ENCODE results near the gene TOMM34. TPM values are rescaled to one million over a fixed set of nuclear protein-coding genes. Genes with fewer than 3 reads are reported as not detected.

The TOMM34 gene
- total RNA-seq, 1 donor from 2014 or later = 4.2 TPM

- Histone ChIP-seq H3K9ac (ENCODE audit: low read depth in 1 of 3, low read length in 3 of 3) (no peak overlapping the region), H3K27me3 (ENCODE audit: control insufficient read depth in 3 of 3, insufficient read depth in 3 of 3, low read length in 3 of 3) (no peaks in the 10 kb centered on the region), H3K36me3 (ENCODE audit: control insufficient read depth in 3 of 3, insufficient read depth in 3 of 3, low read length in 3 of 3) (peaks cover 24 to 54% (median 53%) of the 10 kb centered on the region in 3 donors), H3K9me3 (ENCODE audit: control insufficient read depth in 3 of 3, low read length in 3 of 3) (no peaks in the 10 kb centered on the region), H3K27ac (ENCODE audit: low read depth, low read length) (no peak overlapping the region), H3K4me3 (ENCODE audit: low read length in 3 of 3) (no peak overlapping the region), H3K4me1 (ENCODE audit: control insufficient read depth in 3 of 3, insufficient read depth in 3 of 3, low read length in 3 of 3) (peaks cover 3 to 8% (median 5%) of the 10 kb centered on the region in 3 donors)
Observed at GRCh38 chr20:44901974-44902373, 58.2 kb downstream of the TOMM34 start.

- Histone ChIP-seq H3K4me3 (ENCODE audit: low read length in 3 of 3) (no peak overlapping the region), H3K36me3 (ENCODE audit: control insufficient read depth in 3 of 3, insufficient read depth in 3 of 3, low read length in 3 of 3) (peaks cover 15 to 41% (median 39%) of the 10 kb centered on the region in 3 donors), H3K9me3 (ENCODE audit: control insufficient read depth in 3 of 3, low read length in 3 of 3) (no peaks in the 10 kb centered on the region), H3K27ac (ENCODE audit: low read depth, low read length) (no peak overlapping the region), H3K9ac (ENCODE audit: low read depth in 1 of 3, low read length in 3 of 3) (no peak overlapping the region), H3K27me3 (ENCODE audit: control insufficient read depth in 3 of 3, insufficient read depth in 3 of 3, low read length in 3 of 3) (no peaks in the 10 kb centered on the region), H3K4me1 (ENCODE audit: control insufficient read depth in 3 of 3, insufficient read depth in 3 of 3, low read length in 3 of 3) (peaks cover 14 to 22% (median 17%) of the 10 kb centered on the region in 3 donors)
Observed at GRCh38 chr20:44900231-44900854, 59.9 kb downstream of the TOMM34 start.

- Histone ChIP-seq H3K9me3 (ENCODE audit: control insufficient read depth in 3 of 3, low read length in 3 of 3) (no peaks in the 10 kb centered on the region), H3K27ac (ENCODE audit: low read depth, low read length) (peak overlapping the region; percentile 55), H3K4me3 (ENCODE audit: low read length in 3 of 3) (no peak overlapping the region), H3K9ac (ENCODE audit: low read depth in 1 of 3, low read length in 3 of 3) (no peak overlapping the region), H3K36me3 (ENCODE audit: control insufficient read depth in 3 of 3, insufficient read depth in 3 of 3, low read length in 3 of 3) (peaks cover 4 to 16% (median 12%) of the 10 kb centered on the region in 3 donors), H3K27me3 (ENCODE audit: control insufficient read depth in 3 of 3, insufficient read depth in 3 of 3, low read length in 3 of 3) (no peaks in the 10 kb centered on the region), H3K4me1 (ENCODE audit: control insufficient read depth in 3 of 3, insufficient read depth in 3 of 3, low read length in 3 of 3) (peaks cover 14 to 27% (median 23%) of the 10 kb centered on the region in 3 donors)
Observed at GRCh38 chr20:44897133-44897532, 63.1 kb downstream of the TOMM34 start.

GRCh38 chr20:44896583-44896982 is 63.6 kb downstream of the TOMM34 start:
- H3K27ac ChIP-seq (ENCODE audit: low read depth, low read length) = peak overlapping the region; percentile 55
- peaks cover 0 to 11% (median 7%) of the 10 kb centered on the region in 3 donors for H3K36me3 ChIP-seq (ENCODE audit: control insufficient read depth in 3 of 3, insufficient read depth in 3 of 3, low read length in 3 of 3)
- no peaks in the 10 kb centered on the region for H3K27me3 ChIP-seq (ENCODE audit: control insufficient read depth in 3 of 3, insufficient read depth in 3 of 3, low read length in 3 of 3)
- peaks cover 14 to 27% (median 23%) of the 10 kb centered on the region in 3 donors for H3K4me1 ChIP-seq (ENCODE audit: control insufficient read depth in 3 of 3, insufficient read depth in 3 of 3, low read length in 3 of 3)
- no peaks in the 10 kb centered on the region for H3K9me3 ChIP-seq (ENCODE audit: control insufficient read depth in 3 of 3, low read length in 3 of 3)
- no peak overlapping the region for H3K9ac ChIP-seq (ENCODE audit: low read depth in 1 of 3, low read length in 3 of 3)
- H3K4me3 ChIP-seq (ENCODE audit: low read length in 3 of 3) = peak overlapping the region in 1 of 3 donors; percentile 26

GRCh38 chr20:44894959-44895358 is 65.2 kb downstream of the TOMM34 start:
- Histone ChIP-seq H3K4me1 (ENCODE audit: control insufficient read depth in 3 of 3, insufficient read depth in 3 of 3, low read length in 3 of 3) (peaks cover 19 to 27% (median 23%) of the 10 kb centered on the region in 3 donors), H3K27ac (ENCODE audit: low read depth, low read length) (no peak overlapping the region)

More at GRCh38 chr20:44894959-44895358, 65.2 kb downstream of the TOMM34 start:
- Histone ChIP-seq H3K9me3 (ENCODE audit: control insufficient read depth in 3 of 3, low read length in 3 of 3) (no peaks in the 10 kb centered on the region), H3K36me3 (ENCODE audit: control insufficient read depth in 3 of 3, insufficient read depth in 3 of 3, low read length in 3 of 3) (peaks cover 0 to under 1% (median under 1%) of the 10 kb centered on the region in 3 donors), H3K9ac (ENCODE audit: low read depth in 1 of 3, low read length in 3 of 3) (no peak overlapping the region), H3K4me3 (ENCODE audit: low read length in 3 of 3) (no peak overlapping the region), H3K27me3 (ENCODE audit: control insufficient read depth in 3 of 3, insufficient read depth in 3 of 3, low read length in 3 of 3) (no peaks in the 10 kb centered on the region)

Small RNAs within 50 kb of the gene (small RNA-seq; reads per million reads assigned to genes)
- not detected for gene RF00019

Other genes starting within 250 kb of the TOMM34 start
- gene CCN5, start 245.0 kb downstream of the TOMM34 start, total RNA-seq = not detected
- gene KCNK15, start 214.5 kb downstream of the TOMM34 start, total RNA-seq = under 0.01 TPM
- gene RIMS4, start 149.9 kb downstream of the TOMM34 start, total RNA-seq = 3.1 TPM
- gene YWHAB, start 74.7 kb downstream of the TOMM34 start, total RNA-seq = 51.7 TPM
- 1.0 TPM for gene PABPC1L, start 50.3 kb downstream of the TOMM34 start, total RNA-seq
- gene STK4, start 6.1 kb upstream of the TOMM34 start, total RNA-seq = 17.7 TPM
- gene KCNS1, start 140.7 kb upstream of the TOMM34 start, total RNA-seq = under 0.01 TPM
- gene WFDC5, start 154.8 kb upstream of the TOMM34 start, total RNA-seq = not detected
- not detected for gene WFDC12, start 164.1 kb upstream of the TOMM34 start, total RNA-seq
- not detected for gene PI3, start 214.5 kb upstream of the TOMM34 start, total RNA-seq
- not detected for gene SEMG1, start 246.6 kb upstream of the TOMM34 start, total RNA-seq

Measured in skeletal muscle tissue (tissue), 5 donors.